Kidney (tissue), 14 donors: Measurements from ENCODE around the gene ZNF284. TPM values are rescaled to one million over a fixed set of nuclear protein-coding genes. Genes with fewer than 3 reads are reported as not detected.

Source experiments
- DNase-seq, 5 donors: peaks; one replicate each; pipeline ENCODE4 v3.0.0-alpha.2; 2013 to 2020
- FAIRE-seq: peaks from 2 replicates; lab custom pipeline; 2012; peaks lifted over from hg19 to GRCh38; lab: Jason Lieb, UNC
- H3K27ac ChIP-seq, 2 donors: one replicate each; pipeline ENCODE4 v1.7.0; 2013; ENCODE audit warnings: low read depth in 2 of 2, low read length in 2 of 2, inconsistent platforms in 1 of 2
- H3K27me3 ChIP-seq: one replicate; pipeline ENCODE4 v1.7.1; 2013; ENCODE audit warnings: low read length, inconsistent platforms; ENCODE audit not compliant: control insufficient read depth, insufficient read depth
- H3K36me3 ChIP-seq, 3 donors: one replicate each; pipeline versions ENCODE4 v1.7.0 to v1.7.1; 2013; ENCODE audit warnings: low read length in 3 of 3, control low read depth in 1 of 3, inconsistent platforms in 1 of 3; ENCODE audit not compliant: insufficient read depth in 3 of 3, control insufficient read depth in 2 of 3
- H3K4me1 ChIP-seq, 3 donors: one replicate each; pipeline versions ENCODE4 v1.7.0 to v1.7.1; 2013; ENCODE audit warnings: low read length in 3 of 3, inconsistent platforms in 1 of 3, low read depth in 1 of 3; ENCODE audit not compliant: control insufficient read depth in 2 of 3, insufficient read depth in 2 of 3
- H3K4me3 ChIP-seq, 3 donors: one replicate each; pipeline versions ENCODE4 v1.7.0 to v1.8.1; 2013; ENCODE audit warnings: low read length in 3 of 3, control low read depth in 1 of 3, inconsistent platforms in 1 of 3
- H3K9ac ChIP-seq, 3 donors: one replicate each; pipeline versions ENCODE4 v1.7.0 to v1.7.1; 2013; ENCODE audit warnings: low read length in 3 of 3, control low read depth in 1 of 3, inconsistent platforms in 1 of 3
- H3K9me3 ChIP-seq, 3 donors: one replicate each; pipeline versions ENCODE4 v1.7.0 to v1.7.1; 2013; ENCODE audit warnings: low read length in 3 of 3, control low read depth in 1 of 3, inconsistent platforms in 1 of 3; ENCODE audit not compliant: control insufficient read depth in 2 of 3, insufficient read depth in 1 of 3
- intact Hi-C: fragments of 100-400 bp; cut with DNase I; formaldehyde crosslinking; loops from one replicate; pipeline ENCODE4 v1.11.1; 2022
- polyA plus RNA-seq: library from polyadenylated mRNA; stranded (reverse); fragments of 350-450 nt; fragmentation: Illumina TruSeq; extraction: RNeasy Lipid Tissue Mini Kit (QIAGEN cat#74804); gene quantifications from one replicate; pipeline ENCODE4 v1.2.3, GENCODE V29; 2014; ENCODE audit warnings: low read depth, low replicate concordance; ENCODE audit not compliant: insufficient read depth
- total RNA-seq: library from RNA; stranded (reverse); fragmentation: NEBNext Ultra II Directional; extraction: Animal tissue kit (Norgen Biotek cat#: 25700); gene quantifications from one replicate; pipeline ENCODE4 v1.2.1, GENCODE V29; 2021
- TF ChIP-seq, protein P1 (sequence below): IDR thresholded peaks from 3 replicates; pipeline ENCODE4 v1.5.1; 2012; ENCODE audit warnings: mild to moderate bottlenecking, moderate library complexity, borderline replicate concordance; ENCODE audit not compliant: insufficient read depth; ENCODE audit errors: extremely low read depth
- donor health status: control.
- donor health status: control.
- donor health status: control.
- donor health status: control.
- donor health status: control.
- donor health status: DM: yes; HTN: yes; CAD: no.
- donor health status: Normal renal cell carcinoma (clear cell type).

Gene ZNF284
- total and polyA plus RNA-seq, 2 donors from 2014 or later, result 1.2 to 2.5 TPM

DNA sequence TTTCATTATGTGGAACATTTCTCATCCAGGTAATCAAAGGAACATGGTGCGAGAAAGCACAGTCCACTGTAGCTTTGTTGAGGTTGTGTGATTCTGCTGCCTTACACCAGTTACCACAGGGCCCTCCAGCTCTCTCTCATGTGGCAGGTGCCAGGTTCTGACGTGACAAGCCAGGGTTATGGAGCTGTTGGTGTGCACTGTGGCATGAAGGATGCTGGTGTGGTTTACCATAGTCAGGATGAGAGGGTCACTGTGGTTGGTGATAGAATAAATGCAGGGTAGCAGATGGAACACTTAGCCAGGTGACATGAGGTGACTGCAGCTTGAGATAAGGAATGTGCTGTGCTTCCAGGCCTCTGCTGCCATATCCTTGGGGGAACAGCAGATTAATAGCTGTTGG is 12.7 kb upstream of the ZNF284 start:
- FAIRE-seq (no peak), DNase-seq (no peak)
- Histone ChIP-seq H3K4me1 (no peaks in the 10 kb centered on the region), H3K9ac (no peak overlapping the region), H3K9me3 (peaks cover 0 to 16% (median 0%) of the 10 kb centered on the region in 3 donors), H3K36me3 (peaks cover 12 to 52% (median 38%) of the 10 kb centered on the region in 3 donors), H3K27ac (no peak overlapping the region), H3K4me3 (no peak overlapping the region), H3K27me3 (no peaks in the 10 kb centered on the region)
- TF ChIP-seq, protein P1, sequence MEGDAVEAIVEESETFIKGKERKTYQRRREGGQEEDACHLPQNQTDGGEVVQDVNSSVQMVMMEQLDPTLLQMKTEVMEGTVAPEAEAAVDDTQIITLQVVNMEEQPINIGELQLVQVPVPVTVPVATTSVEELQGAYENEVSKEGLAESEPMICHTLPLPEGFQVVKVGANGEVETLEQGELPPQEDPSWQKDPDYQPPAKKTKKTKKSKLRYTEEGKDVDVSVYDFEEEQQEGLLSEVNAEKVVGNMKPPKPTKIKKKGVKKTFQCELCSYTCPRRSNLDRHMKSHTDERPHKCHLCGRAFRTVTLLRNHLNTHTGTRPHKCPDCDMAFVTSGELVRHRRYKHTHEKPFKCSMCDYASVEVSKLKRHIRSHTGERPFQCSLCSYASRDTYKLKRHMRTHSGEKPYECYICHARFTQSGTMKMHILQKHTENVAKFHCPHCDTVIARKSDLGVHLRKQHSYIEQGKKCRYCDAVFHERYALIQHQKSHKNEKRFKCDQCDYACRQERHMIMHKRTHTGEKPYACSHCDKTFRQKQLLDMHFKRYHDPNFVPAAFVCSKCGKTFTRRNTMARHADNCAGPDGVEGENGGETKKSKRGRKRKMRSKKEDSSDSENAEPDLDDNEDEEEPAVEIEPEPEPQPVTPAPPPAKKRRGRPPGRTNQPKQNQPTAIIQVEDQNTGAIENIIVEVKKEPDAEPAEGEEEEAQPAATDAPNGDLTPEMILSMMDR, result no peak
- intact Hi-C loops, result no loop called here

DNA sequence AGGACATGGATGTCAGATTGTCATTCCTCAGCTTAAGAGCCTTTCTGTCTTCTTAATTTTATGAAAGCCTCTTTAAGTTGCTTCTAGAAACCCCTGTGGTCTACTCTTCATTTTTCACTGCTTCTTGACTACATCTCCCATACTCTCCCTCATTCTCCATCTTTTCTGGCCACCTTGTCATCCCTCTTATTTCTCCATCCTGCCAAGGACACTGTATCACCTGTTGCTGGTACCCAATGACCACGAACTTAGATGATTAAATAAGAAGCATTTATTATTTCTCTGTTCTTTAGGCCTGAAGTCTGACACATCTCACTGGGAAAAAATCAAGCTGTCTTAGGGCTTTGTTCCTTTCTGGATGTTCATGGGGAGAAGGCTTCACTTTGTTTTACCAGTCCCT is 10.9 kb upstream of the ZNF284 start:
- no peak overlapping the region for H3K9ac ChIP-seq

DNA sequence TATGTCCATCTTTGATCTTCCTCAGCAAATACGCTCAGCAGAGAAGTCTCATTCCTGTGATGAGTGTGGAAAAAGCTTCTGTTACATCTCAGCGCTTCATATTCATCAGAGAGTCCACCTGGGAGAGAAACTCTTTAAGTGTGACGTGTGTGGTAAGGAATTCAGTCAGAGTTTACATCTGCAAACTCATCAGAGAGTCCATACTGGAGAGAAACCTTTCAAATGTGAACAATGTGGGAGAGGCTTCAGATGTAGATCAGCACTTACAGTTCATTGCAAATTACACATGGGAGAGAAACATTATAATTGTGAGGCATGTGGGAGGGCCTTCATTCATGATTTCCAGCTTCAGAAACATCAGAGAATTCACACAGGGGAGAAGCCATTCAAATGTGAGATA is 5.7 kb upstream of the ZNF284 start:
- FAIRE-seq, result no peak
- intact Hi-C loops, result no loop called here
- peaks cover 0 to under 1% (median 0%) of the 10 kb centered on the region in 3 donors for H3K4me1 ChIP-seq
- H3K9me3 ChIP-seq, result peaks cover 2 to 45% (median 13%) of the 10 kb centered on the region in 3 donors
- no peak for DNase-seq
- H3K36me3 ChIP-seq, result peaks cover 16 to 48% (median 26%) of the 10 kb centered on the region in 3 donors
- TF ChIP-seq, protein P1, result no peak
- H3K27me3 ChIP-seq, result no peaks in the 10 kb centered on the region
- H3K9ac ChIP-seq, result no peak overlapping the region
- peak overlapping the region in 2 of 3 donors; percentile 3 to 16 for H3K4me3 ChIP-seq
- H3K27ac ChIP-seq, result no peak overlapping the region

More for the DNA sequence above, 10.9 kb upstream of the ZNF284 start:
- Histone ChIP-seq H3K27ac (no peak overlapping the region), H3K9me3 (peaks cover 0 to 23% (median 5%) of the 10 kb centered on the region in 3 donors), H3K36me3 (peaks cover 13 to 64% (median 39%) of the 10 kb centered on the region in 3 donors), H3K4me3 (no peak overlapping the region), H3K27me3 (no peaks in the 10 kb centered on the region), H3K4me1 (no peaks in the 10 kb centered on the region)
- DNase-seq (no peak), FAIRE-seq (no peak)
- TF ChIP-seq, protein P1, result no peak
- intact Hi-C loops, result no loop called here

DNA sequence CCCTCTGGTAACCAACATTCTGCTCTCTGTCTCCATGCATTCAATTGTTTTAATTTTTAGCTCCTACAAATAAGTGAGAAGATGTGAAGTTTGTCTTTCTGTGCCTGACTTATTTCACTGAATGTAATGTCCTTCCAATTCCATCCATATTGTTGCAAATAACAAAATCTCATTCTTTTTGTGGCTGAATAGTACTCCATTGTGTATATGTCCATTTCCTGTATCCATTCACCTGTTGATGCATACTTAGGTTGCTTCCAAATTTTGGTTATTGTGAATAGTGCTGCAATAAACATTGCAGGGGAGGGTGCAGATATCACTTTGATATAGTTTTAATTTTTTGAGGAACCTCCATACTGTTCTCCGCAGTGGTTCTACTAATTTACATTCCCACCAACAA is 2.5 kb upstream of the ZNF284 start:
- peaks cover 2 to 38% (median 13%) of the 10 kb centered on the region in 3 donors for H3K9me3 ChIP-seq
- FAIRE-seq, result no peak
- intact Hi-C loops, result no loop called here
- no peak overlapping the region for H3K27ac ChIP-seq
- no peaks in the 10 kb centered on the region for H3K27me3 ChIP-seq
- TF ChIP-seq, protein P1, result no peak
- DNase-seq, result no peak
- peaks cover 12 to 21% (median 13%) of the 10 kb centered on the region in 3 donors for H3K36me3 ChIP-seq
- no peak overlapping the region for H3K4me3 ChIP-seq
- H3K9ac ChIP-seq, result no peak overlapping the region
- H3K4me1 ChIP-seq, result peaks cover 0 to 5% (median 0%) of the 10 kb centered on the region in 3 donors
